HG03439 (cell line): Measurements from ENCODE around the gene LRP5.
A peak's percentile ranks its signal among the peaks of the same experiment; 100 is the strongest.
"Not testable (repeated sequence)": the region's sequence is repeated elsewhere in the genome, so short reads cannot be mapped to it uniquely, and the experiment has no call there.

Source experiments
- ATAC-seq: cut with Tn5 transposase; IDR thresholded peaks from one replicate; pipeline ENCODE4 v1.9.1; 2021; ENCODE audit warnings: mild to moderate bottlenecking, moderate library complexity; ENCODE audit not compliant: unreplicated experiment

The LRP5 gene

DNA sequence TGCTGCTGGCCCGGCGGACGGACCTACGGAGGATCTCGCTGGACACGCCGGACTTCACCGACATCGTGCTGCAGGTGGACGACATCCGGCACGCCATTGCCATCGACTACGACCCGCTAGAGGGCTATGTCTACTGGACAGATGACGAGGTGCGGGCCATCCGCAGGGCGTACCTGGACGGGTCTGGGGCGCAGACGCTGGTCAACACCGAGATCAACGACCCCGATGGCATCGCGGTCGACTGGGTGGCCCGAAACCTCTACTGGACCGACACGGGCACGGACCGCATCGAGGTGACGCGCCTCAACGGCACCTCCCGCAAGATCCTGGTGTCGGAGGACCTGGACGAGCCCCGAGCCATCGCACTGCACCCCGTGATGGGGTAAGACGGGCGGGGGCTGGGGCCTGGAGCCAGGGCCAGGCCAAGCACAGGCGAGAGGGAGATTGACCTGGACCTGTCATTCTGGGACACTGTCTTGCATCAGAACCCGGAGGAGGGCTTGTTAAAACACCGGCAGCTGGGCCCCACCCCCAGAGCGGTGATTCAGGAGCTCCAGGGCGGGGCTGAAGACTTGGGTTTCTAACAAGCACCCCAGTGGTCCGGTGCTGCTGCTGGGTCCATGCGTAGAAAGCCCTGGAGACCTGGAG, 74.1 kb downstream of the LRP5 start:
- no peak for ATAC-seq

DNA sequence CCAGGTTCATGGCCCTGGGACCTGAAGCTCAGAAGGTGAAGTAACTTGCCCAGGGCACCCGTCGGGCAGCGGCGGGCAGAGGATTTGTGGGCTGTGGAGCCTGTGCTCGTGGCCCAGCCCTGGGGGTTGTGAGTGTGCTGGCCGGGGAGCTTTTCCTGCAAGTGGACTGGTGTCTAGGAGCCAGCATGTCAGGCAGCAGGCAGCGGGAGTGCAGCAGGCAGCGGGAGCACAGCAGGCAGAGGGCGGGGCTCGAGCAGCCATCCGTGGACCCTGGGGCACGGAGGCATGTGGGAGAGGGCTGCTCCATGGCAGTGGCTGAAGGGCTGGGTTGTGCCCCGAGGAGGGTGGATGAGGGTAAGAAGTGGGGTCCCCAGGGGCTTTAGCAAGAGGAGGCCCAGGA, 75.4 kb downstream of the LRP5 start:
- ATAC-seq, result no peak

DNA sequence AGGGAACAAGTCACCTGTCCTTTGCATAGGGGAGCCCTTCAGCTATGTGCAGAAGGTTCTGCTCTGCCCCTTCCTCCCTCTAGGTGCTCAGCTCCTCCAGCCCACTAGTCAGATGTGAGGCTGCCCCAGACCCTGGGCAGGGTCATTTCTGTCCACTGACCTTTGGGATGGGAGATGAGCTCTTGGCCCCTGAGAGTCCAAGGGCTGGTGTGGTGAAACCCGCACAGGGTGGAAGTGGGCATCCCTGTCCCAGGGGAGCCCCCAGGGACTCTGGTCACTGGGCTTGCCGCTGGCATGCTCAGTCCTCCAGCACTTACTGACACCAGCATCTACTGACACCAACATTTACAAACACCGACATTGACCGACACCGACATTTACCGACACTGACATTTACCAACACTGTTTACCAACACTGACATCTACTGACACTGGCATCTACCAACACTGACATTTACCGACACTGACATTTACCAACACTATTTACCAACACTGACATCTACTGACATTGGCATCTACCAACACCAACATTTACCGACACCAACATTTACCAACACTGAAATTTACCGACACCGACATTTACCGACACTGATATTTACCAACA, 76.3 kb downstream of the LRP5 start:
- no peak for ATAC-seq

DNA sequence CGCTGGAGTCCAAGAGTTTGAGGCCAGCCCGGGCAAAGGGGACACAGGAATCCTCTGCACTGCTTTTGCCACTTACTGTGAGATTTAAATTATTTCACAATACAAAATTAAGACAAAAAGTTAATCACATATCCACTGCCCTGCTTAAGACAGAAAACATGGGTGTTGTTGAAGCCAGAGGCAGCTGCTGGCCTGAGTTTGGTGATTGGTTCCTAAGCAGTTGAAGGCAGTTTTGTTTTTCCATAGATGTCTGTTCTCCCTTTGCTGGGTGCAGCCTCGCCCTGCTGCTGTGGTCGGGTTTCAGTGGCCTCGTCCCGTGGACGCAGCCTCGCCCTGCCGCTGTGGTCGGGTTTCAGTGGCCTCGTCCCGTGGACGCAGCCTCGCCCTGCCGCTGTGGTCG, 77.9 kb downstream of the LRP5 start:
- no peak for ATAC-seq

DNA sequence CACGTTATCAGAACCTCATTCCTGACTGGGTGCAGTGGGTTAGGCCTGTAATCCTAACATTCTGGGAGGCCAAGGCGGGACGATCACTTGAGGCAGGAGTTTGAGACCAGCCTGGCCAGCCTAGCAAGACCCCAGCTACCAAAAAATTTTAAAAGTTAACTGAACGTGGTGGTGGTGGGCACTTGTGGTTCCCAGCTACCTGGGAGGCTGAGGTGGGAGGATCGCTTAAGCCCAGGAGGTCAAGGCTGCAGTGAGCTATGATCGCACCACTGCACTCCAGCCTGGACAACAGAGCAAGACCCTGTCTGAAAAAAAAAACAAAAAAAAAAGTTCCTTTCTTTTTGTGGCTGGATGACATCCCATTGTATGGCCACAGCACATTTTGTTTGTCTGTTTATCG, 80.4 kb downstream of the LRP5 start:
- no peak for ATAC-seq

DNA sequence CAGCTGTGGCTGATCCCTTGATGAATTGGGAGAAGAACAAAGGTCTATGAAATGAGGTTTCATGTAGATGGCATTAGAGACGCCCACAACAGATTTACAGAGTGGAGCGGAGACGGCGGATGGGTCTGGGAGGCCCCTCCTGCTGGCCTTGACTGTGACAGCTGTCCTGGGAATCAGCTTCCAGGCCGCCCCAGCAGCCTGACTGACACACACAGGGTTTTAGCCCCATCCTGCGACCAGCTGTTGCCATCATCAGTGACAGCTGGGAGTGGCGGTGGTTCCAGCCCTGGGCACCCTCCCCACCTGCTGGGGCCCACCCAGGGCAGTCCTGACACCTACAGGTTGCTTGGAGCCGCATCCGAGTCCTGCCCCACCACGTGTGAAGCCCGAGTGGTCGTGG, 84.1 kb downstream of the LRP5 start:
- ATAC-seq, result no peak

DNA sequence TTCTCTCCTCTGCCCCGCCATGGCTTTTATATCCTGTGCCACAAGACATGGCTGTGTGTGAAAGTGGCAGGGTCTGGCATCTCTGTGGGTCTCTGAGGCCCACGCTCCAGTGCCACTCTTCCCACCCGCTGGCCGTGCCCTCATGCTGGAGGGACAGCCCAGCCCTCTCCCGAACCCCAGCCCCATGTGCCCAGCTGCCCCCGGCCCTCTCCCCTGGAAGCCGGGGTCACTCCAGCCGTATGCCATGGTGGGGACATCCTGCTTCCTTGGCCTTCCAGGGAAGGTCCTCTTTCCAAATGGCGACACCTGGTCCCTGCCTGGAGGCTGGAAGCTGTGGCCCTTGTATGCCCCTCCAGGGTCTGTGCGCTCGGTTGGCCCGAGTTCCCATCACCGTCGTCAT, 84.9 kb downstream of the LRP5 start:
- no peak for ATAC-seq

DNA sequence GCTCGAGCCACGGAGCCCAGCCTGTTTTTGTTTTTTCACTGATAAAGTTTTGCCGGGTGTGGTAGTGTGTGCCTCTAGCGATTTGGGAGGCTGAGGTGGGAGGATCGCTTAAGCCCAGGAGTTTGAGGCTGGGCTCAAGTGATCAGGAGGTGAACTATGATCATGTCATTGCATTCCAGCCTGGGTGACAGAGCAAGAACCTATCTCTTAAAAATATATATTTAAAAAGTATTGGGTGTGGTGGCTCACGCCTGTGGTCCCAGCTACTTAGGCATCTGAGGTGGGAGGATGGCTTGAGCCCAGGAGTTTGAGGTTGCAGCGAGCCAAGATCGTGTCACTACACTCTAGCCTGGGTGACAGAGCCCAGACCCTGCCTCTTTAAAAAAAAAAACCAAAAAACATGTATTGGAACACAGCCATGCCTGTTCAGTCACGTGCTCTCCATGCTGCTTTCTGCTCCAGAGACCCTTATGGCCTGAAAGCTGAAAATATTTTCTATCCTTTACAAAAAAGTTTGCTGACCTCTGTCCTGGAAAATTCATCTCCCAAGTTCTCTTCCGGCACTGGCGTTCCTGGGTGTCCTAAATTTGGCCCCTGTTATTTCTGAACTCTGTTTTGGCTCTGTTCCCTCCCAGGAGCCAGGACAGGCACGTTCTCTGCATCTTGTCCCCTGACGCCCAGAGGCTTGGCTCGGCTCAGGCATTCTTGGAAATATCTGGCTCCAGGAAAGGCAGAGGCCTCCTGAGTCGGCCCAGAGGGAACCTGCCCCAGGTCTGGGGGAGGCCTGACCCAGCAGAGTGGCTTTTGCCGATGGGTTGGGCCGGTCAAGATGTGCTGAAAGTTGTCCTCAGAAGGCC, 86.8 kb downstream of the LRP5 start:
- no peak for ATAC-seq

DNA sequence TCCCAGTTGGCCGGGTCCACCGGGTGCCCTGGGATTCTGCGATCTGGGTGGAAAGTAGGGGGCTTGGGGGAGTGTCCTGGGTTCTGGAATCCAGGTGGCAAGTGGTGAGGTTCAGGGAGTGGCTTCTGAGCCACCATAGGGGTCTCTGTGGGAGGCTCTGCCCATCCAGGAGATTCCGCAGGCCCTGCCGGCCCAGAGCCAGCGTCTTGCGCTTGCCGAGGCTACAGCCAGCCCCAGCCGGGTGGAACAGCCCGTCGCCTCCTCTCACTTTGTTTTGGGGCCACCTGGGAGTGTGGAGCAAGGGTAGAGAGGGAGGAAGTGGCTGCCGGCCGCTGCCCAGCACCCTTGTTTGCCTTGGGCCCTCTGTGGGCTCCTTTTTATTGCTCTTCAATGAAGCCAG, 87.5 kb downstream of the LRP5 start:
- no peak for ATAC-seq

DNA sequence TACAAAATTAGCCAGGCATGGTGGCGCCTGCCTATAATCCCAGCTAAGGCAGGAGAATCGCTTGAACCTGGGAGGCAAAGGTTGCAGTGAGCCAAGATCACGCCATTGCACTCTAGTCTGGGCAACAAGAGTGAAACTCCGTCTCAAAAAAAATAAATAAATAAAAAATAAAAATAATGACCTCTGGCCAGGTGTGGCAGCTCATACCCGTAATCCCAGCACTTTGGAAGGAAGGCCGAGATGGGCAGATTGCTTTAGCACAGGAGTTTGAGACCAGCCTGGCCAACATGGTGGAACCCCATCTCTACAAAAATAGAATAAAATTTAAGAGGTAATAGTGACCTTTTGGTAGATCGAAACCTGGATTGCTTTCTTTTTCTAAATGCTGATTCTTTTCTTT, 88.2 kb downstream of the LRP5 start:
- ATAC-seq, result not testable (repeated sequence)

DNA sequence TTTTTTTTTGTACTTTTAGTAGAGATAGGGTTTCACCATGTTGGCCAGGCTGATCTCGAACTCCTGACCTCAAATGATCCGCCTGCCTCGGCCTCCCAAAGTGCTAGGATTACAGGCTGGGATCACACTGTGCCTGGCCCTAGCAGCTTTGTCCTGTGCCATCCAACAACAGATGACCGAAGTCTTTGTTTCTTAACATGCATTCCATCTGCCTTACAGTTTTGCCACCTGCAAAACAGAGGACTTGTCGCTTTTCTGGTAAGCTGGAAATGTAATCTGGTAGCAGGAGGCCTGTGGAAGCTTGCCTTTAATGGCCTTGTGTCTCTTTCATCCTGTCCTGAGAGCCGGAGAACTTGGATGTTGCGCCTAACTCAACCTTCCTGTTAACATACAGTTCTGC, 89.5 kb downstream of the LRP5 start:
- no peak for ATAC-seq

DNA sequence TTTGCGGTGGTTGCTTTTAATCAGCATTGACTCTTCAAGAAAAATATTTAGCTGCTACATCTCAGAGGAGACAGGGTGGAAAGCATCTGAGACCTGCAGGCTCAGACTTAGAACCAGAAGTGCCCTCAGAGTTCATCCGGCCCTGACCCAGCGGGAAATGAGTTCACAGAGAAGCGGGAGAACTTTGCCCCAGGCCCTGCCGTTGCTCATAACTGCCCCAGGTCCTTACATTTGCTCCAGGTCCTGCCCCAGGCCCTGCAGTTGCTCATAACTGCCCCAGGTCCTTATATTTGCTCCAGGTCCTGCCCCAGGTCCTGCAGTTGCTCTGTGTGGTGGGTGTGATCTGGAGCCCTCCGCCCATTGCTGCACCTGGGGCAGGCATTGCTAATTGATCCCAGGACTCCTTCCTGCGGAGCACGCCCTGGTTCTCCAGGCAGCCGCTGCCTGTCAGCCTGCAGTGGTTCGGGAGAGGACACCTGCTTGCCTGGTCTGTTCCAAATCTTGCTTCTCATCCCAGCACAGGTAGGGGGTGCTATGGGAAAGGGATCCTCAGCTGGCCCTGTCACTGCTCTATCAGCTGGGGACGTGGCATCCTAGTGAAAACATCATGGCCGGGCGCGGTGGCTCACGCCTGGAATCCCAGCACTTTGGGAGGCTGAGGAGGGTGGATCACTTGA, 90.1 kb downstream of the LRP5 start:
- ATAC-seq, result no peak

DNA sequence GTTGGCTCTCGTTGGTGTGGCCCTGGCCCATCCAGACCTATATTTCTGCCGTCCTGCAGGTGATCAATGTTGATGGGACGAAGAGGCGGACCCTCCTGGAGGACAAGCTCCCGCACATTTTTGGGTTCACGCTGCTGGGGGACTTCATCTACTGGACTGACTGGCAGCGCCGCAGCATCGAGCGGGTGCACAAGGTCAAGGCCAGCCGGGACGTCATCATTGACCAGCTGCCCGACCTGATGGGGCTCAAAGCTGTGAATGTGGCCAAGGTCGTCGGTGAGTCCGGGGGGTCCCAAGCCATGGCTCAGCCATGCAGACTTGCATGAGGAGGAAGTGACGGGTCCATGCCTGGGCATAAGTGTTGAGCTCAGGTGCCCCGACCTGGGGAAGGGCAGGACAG, 91.0 kb downstream of the LRP5 start:
- ATAC-seq, result no peak

DNA sequence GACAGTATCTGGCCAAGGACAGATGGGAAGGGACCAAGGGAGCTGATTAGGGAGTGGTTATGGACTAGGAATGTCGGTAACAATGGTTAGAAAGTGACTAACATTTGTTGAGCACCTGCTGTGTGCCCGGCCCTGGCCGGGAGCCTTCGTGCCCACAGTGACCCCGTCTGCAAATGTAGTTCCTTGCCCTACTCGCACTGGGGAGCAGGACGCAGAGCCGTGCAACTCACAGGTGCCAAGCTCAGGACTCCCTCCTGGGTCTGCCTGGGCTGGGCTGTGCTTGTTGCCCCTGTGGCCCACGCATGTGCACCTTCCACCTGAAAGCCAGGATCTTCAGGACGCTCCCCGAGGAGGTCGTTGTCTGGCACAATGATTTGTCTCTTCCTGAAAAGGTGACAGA, 91.4 kb downstream of the LRP5 start:
- ATAC-seq, result no peak

DNA sequence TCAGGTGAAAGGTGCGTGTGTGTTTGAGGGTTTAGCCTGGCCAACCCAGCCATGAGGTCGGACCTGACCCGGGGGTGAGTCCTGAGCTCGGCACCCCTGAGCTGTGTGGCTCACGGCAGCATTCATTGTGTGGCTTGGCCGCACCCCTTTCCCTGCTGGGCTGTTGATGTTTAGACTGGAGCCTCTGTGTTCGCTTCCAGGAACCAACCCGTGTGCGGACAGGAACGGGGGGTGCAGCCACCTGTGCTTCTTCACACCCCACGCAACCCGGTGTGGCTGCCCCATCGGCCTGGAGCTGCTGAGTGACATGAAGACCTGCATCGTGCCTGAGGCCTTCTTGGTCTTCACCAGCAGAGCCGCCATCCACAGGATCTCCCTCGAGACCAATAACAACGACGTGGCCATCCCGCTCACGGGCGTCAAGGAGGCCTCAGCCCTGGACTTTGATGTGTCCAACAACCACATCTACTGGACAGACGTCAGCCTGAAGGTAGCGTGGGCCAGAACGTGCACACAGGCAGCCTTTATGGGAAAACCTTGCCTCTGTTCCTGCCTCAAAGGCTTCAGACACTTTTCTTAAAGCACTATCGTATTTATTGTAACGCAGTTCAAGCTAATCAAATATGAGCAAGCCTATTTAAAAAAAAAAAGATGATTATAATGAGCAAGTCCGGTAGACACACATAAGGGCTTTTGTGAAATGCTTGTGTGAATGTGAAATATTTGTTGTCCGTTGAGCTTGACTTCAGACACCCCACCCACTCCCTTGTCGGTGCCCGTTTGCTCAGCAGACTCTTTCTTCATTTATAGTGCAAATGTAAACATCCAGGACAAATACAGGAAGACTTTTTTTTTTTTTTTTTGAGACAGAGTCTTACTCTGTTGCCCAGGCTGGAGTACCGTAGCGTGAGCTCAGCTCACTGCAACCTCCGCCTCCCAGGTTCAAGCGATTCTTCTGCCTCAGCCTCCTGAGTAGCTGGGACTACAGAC, 94.2 kb downstream of the LRP5 start:
- no peak for ATAC-seq

DNA sequence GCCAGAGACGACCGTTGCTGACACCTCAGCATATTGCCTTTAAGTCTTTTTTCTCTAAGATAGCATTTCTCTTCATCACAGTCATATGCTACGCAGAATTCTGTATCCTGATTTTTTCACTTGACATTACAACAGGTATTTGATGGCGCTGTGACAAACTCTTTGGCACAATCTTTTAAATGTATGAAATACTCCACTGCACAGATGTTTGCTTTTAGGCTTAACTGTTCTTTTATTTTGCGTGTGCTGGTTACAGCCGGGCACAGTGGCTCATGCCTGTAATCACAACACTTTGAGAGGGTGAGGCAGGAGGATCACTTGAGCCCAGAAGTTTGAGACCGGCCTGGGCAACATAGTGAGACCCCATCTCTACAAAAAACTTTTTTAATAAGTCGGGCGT, 96.1 kb downstream of the LRP5 start:
- ATAC-seq, result no peak

DNA sequence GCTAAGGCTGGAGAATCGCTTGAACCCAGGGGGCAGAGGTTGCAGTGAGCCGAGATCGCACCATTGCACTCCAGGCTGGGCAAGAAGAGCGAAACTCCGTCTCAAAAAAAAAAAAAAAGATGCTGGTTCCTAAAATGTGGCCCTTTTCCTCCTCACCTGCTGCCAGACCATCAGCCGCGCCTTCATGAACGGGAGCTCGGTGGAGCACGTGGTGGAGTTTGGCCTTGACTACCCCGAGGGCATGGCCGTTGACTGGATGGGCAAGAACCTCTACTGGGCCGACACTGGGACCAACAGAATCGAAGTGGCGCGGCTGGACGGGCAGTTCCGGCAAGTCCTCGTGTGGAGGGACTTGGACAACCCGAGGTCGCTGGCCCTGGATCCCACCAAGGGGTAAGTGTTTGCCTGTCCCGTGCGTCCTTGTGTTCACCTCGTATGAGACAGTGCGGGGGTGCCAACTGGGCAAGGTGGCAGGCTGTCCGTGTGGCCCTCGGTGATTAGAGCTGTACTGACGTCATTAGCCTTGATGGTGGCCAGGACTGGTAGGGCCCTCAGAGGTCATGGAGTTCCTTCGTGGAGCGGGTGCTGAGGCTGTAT, 97.5 kb downstream of the LRP5 start:
- ATAC-seq, result no peak

DNA sequence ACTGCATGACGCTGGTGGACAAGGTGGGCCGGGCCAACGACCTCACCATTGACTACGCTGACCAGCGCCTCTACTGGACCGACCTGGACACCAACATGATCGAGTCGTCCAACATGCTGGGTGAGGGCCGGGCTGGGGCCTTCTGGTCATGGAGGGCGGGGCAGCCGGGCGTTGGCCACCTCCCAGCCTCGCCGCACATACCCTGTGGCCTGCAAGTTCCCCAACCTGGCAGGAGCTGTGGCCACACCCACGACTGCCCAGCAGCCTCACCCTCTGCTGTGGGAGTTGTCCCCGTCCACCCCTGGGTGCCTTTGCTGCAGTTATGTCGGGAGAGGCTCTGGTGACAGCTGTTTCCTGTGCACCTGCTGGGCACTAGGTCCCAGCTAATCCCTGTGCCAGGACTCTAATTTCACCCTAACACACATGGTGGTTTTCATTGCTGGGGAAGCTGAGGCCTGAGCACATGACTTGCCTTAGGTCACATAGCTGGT, 99.2 kb downstream of the LRP5 start:
- no peak for ATAC-seq

DNA sequence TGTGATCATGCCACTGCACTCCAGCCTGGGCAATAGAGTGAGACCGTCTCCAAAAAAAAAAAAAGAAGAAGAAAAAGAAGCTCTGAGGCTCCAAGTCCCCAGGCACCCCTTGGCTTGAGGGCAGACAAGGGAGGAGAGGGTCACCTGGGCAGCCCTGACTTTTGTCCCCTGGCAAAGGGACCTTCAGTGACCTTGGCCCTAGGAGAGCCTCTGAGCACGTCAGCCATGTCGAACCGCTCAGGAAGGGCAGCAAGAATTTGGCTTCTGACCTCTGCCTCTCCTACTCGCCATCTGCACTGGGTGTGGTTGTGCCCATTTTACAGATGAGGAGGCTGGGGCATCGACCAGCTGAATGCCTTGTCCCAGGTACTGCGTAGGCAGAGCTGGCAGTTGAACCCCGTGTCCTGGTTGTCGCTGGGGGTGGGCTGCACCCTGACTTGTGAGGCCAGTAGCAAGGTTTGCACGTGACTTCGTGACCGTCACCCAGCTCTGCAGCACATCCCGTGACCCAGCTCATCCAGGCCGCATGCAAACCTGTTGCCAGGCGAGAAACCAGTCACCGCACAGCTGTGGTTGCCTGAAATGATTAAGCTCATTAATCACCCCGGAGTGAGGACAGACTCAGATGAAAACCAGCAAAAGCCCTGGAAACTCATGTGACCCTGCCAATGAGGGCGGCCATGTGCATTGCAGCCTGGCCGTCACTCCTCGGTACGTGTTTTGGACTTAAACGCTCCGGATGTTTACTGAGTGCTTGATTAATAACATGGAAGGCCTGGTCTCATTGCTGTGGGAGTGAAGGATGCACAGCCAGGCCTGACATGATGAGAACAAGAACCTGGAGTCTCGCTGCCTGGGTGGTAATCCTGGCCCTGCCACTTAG, 100.4 kb downstream of the LRP5 start:
- peak; percentile 54 for ATAC-seq
